Measurements from ENCODE around the gene ABCA8.

Gene ABCA8

GRCh38 chr17:68868708-68869107, 86.5 kb downstream of the ABCA8 start:
- DNase-seq (ENCODE audit: low read depth in 2 of 2): no peak

DNA sequence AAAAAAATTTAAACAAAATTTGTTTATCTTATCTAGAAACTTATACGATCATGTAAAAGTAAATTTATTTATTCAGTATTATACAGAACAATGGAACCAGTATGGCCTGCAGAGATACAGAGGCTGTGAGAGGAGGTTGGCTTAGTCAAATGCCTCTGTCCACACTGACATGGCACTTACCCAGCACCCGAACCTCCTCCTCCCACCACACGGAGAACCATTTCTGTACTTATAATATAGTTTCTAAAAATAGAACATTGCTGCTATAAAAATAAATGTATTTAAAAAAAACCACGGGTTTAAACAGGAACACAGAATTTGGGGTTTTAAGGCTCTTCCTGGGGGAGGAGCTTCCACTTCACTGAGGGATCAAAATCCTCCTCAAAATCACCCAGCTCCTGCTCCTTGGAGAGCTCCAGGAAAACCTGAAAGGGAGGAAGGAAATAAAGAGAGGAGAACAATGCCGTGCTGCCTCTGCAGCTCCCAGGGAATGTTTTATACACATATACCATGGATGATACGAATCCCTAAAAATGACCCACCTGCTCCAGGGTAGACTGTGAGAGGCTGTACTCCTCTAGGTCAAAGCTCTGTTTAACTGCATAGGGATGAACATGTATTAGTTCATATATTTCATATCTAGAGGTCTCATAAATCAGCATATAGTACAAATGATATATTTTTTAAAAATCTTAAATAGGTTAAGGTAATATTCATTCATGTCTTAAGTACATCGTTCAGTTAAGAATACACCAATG, 87.3 kb downstream of the ABCA8 start:
- no peak for DNase-seq (ENCODE audit: low read depth in 2 of 2)

DNA sequence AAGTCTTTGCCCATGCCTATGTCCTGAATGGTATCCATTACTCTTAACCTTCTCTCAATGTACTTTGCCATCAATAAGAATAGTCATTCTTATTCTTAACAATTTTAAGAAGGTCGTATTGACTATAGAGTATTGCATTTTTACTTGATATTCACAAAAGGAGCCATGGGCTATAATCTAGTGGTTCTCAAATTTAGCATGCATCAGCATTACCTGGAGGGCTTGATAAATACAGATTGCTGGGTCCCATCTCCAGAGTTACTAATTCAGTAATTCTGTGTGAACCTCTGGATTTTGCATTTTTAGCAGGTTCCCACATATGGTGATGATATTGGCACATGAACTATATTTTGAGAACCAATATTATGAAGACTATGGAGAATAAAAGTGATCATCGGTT, 89.6 kb downstream of the ABCA8 start:
- no peak for DNase-seq (ENCODE audit: low read depth in 2 of 2)

DNA sequence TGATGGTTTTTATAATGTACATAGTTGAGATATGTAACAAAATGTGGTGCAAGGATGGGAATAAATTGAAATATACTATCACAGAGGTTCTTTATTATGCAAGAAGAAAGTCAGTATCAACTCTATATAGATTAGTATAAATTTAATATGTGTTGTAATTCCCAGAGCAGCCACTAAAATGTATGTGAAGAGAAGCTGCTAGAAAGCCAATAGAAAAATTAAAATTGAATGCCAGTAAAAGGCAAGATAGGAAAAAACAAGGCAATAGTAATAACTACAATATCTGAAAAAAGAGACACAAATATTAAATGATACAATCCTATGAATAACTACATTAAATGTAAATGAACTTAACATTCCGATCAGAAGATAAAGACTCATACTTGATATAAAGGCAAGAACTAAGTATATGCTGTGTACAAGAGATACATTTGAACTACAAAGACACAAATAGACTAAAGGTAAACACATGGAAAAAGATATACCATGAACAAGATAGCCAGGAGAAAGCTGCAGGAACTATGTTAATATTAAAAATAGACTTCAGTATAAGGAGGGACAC, 92.0 kb downstream of the ABCA8 start:
- no peak for DNase-seq (ENCODE audit: low read depth in 2 of 2)

DNA sequence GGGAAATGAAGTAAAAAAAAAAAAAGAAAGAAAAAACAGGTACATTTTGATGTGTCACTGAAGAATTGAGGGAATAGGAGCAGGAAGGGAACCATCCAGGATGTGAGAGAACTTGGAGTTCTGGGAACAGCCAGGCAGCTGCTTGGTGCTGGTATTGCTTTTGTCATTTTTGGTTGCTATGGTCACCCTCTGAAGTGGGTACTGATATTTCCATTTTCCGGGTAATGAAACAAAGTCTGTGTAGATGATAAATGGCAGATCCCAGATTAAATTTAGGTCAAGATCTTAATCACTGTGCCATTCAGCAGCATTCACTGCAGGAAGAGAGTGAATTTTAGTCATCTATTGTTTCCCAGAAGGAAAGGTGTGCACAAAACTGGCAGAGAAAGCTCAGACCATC, 93.6 kb downstream of the ABCA8 start:
- no peak for DNase-seq (ENCODE audit: low read depth in 2 of 2)

- no peak for DNase-seq (ENCODE audit: low read depth in 2 of 2)
Measured at GRCh38 chr17:68860941-68861340, 94.3 kb downstream of the ABCA8 start.

DNA sequence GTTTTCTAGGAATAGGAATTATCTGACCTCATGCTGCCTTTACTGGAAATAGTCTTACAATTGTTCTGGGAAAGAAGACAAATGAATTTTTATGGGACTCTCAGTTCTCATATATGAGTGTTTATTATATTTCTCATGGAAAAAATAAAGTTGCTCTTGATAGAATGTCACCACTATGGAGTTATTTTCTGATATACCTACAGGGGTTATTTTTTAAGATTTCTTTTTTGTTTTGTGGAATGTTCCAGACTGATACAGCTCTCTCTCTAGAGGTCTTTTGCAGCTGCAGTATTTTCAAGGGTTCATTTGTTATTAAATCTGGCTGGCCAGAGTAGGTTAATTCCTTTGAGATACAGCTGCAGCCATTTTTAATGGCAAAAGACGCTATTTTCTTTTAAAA, 100.7 kb downstream of the ABCA8 start:
- no peak for DNase-seq (ENCODE audit: low read depth in 2 of 2)

DNA sequence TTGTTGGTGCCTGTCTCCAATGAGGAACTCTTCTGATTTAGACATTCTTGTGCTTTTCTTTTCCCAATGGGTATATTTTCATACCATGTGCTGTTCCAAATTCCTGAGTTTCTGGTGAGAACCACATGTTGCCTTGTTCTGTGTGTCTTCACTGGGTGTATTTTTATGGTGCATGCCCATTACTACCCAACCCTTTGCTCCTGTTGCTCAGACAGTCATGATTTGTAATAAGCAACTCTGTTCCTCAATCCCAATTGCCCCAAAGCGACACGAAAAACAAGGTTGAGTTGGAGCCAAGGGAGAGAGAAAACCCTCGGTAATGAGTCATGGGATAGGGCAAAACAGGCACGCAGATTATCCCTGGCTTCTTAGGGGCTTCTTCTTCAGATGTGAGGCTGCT, 101.8 kb downstream of the ABCA8 start:
- no peak for DNase-seq (ENCODE audit: low read depth in 2 of 2)

DNA sequence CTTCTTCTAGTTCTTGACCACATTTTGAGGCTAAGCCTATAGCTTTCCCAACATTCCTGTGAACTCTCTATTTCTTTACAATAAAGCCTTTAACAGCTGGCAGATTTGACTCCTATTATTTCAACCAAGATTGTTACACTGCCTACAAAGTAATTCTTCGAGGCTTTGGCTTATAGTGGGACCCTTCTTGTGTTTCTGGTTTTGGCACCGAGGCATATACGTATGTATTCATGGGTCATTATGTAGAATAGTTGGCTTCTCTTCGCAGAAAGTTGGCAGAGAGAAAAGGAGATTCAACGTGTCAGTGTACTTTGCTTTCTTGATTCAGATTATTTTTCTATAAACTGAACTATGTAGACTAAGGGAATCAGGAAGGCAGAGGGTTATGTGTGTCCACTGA, 102.2 kb downstream of the ABCA8 start:
- DNase-seq (ENCODE audit: low read depth in 2 of 2): no peak

DNA sequence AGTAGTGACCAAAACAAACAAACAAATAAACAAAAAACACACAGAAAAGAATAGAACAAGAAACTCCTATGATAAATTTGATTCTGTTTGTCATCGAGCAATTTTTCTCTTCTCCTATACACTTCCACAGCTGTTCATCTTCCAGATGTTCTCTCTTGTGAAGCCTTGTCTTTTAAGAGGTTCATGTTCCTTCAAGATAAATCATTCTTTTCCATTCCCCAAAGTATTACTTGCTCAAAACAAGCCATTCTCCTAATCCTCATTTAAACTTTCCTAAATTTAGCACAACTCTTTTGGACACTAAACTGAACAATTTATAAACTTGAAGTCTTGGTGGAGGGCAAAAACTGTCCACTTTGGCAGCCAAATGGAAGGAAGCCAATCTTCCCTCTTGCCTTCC, 103.3 kb downstream of the ABCA8 start:
- no peak for DNase-seq (ENCODE audit: low read depth in 2 of 2)

DNA sequence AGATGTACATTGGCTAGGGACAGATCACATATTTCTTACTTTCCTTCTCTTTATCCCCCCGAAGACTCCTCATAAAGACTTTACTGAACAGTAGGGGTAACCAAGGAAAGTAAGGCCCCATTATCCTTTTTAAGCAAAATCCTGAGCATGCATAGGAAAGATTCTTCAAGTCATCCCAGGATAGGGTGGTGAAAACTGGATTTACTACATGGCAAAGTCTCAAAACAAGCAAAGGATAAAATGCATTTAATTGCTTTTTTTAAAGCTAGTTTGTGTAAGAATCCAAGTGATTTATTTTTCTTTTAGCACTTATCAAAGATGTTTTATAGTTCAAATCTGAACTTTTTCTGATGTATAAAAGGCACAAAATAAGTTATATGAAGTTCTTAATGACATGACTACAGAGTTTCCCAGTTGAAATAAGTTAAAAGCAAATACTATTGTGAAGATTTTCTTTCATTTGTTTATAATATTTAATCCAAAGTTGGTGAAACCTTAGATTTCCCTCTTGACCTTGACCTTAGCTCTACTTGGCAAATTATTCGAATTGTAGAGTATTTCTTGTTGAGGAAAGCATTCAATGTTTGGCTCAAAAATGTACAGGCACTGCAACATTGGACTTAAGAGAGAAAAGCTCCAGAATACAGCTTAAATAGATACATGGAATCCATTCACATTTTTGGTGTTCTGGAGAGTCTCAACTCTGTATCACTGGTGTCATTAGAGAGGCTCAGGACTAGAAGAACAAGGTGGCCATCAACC, 104.3 kb downstream of the ABCA8 start:
- DNase-seq (ENCODE audit: low read depth in 2 of 2): no peak

- DNase-seq (ENCODE audit: low read depth in 2 of 2): no peak
Measured at GRCh38 chr17:68849673-68850610, 105.2 kb downstream of the ABCA8 start.

DNA sequence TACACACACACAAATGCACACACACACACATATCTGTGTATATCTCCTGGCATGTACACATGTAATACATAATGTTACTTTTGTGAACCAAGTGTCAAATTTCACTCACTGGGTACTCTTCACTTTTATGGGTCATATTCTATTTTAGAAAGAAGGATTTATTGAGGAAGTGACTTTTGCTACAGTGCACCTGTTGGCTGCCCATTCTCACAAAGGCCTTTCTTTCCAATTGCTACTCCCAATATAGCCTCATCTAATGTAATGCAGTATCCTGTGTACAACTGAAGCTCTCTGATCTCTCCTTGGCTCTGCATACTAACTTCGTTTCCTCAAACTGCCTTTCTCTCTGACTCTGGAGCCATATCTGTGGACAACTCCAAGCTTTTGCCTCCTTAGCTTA, 107.5 kb downstream of the ABCA8 start:
- no peak for DNase-seq (ENCODE audit: low read depth in 2 of 2)

- no peak for DNase-seq (ENCODE audit: low read depth in 2 of 2)
Measured at GRCh38 chr17:68843522-68843921, 111.7 kb downstream of the ABCA8 start.

DNA sequence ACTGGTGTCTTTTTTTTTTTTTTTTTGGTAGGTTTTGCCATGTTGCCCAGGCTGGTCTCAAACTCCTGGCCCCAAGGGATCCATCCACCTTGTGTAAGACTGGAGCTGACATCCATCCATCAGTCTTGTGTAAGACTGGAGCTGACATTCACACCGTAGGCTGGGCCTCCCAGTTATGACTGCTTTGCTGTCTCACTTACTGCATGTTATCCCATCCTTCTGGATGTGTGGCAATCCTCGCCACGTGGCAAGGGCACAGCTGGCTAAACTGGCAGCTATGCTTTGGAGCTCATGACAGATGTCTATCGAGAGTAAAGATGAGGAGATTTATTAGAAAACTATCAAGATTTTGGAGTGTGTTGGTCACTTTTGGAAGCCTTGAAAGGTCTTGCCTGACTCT, 115.1 kb downstream of the ABCA8 start:
- DNase-seq (ENCODE audit: low read depth in 2 of 2): no peak

DNA sequence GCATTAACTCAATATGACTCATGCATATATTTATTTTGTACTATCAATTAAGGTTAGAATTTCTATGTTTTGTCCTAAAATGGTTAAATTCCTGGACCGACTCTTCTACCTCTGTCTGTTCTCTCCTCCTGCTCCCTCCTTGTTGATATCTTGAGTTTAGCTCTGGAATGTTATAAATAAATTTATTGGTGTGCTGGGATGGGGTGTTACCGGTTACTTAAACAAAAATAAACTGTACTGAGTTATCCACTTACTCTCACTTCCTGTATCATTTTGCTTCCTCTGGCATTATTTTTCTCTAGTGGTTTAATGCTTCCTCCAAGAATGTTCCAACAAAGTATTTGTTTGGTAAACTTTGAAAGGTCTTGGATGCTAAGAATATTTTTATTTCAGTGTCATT, 120.1 kb downstream of the ABCA8 start:
- no peak for DNase-seq (ENCODE audit: low read depth in 2 of 2)

DNA sequence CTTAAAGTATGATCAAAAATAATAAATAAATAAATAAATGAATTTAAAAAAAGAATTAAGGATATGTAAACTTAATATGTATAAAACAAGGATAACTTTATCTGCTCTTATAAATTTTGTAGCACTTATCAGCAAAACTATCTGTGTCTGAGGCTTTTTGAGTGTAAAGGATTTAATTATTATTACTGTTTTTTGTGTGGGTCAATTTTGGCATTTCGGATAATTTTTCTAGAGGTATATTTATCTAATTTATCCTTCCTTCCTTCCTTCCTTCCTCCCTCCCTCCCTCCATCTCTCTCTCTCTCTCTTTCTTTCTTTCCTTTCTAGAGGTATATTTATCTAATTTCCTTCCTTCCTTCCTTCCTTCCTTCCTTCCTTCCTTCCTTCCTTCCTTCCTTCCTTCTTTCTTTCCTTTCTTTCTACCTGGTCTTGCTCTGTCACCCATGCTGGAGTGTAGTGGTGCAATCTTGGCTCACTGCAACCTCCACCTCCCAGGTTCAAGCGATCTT, 120.8 kb downstream of the ABCA8 start:
- DNase-seq (ENCODE audit: low read depth in 2 of 2): no peak

DNA sequence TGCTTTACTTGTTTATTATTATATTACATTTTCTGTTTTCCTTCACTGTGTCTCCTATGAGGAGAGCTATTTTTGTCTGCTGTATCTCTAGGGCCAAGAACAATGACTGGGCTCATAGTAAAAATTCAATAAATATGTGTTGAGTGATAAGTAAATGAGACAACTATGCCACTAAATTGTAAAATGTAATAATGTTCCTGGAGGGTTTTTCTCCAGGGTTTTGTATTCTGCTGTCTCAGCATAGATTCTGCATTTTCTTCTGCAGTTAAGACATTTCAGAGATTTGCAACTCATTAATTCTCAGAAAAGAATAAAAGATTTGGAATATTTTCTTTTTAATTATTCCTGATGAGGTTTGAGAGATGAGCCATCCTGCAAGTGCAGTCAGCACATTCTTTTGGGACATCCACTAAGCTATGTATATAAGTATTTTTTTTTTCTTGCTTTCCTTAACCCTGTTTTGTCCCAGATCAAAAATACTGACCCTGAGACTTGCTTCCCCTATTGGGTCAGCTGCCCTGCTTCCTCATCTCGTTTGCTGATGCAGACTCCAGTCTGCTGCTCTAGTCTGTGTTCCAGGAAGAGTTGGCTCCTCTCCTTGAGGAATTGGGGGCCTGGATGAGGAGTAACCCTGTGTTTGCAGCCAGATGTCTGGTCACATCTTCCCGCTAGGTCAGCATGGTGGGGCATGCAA, 122.9 kb downstream of the ABCA8 start:
- no peak for DNase-seq (ENCODE audit: low read depth in 2 of 2)

DNA sequence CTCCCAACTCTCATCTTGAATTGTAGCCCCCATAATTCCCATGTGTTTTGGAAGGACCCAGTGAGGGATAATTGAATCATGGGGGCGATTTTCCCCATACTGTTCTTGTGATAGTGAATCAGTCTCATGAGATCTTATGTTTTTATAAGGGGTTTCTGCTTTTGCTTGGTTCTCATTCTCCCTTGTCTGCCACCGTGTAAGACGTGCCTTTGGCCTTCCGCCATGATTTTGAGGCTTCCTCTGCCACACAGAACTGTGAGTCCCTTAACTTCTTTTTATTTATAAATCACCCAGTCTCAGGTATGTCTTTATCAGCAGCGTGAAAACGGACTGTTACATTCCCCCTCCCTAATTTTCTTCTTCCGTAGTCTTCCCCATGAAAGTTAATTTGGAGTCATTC, 124.0 kb downstream of the ABCA8 start:
- no peak for DNase-seq (ENCODE audit: low read depth in 2 of 2)

DNA sequence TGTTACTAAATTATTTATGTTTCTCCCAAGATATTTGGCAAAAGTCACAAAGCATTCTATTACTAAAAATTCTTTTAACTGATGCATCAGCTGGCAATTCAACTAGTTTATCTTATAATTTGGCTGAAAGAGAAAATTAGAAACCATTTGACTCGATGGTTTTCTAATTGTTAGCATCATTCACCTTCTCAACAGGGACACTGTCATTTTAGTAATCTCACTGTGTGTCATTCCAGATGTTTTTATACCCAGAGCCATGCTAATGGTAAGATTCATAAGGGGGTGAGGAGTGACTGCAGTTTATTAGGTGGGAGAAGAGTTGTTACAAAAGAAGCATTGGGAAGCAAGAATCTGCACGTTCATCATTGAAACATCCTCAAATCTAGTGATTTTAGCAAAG, 124.9 kb downstream of the ABCA8 start:
- DNase-seq (ENCODE audit: low read depth in 2 of 2): no peak

GRCh38 chr17:68829211-68829610, 126.0 kb downstream of the ABCA8 start:
- DNase-seq (ENCODE audit: low read depth in 2 of 2): no peak
